Astrocyte (in vitro differentiated cells and primary cell): ENCODE measurements around the gene UGT1A6.

Experiments used
- EZH2 ChIP-seq: IDR thresholded peaks from 2 replicates; pipeline ENCODE4 v1.6.1; 2012; ENCODE audit warnings: mild to moderate bottlenecking, low read length, inconsistent platforms; ENCODE audit not compliant: insufficient read depth
- TF ChIP-seq, protein P1 (sequence below): IDR thresholded peaks from 2 replicates; pipeline ENCODE4 v1.5.1; 2011; ENCODE audit warnings: low read depth, mild to moderate bottlenecking, inconsistent platforms, low read length, moderate library complexity; ENCODE audit not compliant: insufficient read depth

DNA sequence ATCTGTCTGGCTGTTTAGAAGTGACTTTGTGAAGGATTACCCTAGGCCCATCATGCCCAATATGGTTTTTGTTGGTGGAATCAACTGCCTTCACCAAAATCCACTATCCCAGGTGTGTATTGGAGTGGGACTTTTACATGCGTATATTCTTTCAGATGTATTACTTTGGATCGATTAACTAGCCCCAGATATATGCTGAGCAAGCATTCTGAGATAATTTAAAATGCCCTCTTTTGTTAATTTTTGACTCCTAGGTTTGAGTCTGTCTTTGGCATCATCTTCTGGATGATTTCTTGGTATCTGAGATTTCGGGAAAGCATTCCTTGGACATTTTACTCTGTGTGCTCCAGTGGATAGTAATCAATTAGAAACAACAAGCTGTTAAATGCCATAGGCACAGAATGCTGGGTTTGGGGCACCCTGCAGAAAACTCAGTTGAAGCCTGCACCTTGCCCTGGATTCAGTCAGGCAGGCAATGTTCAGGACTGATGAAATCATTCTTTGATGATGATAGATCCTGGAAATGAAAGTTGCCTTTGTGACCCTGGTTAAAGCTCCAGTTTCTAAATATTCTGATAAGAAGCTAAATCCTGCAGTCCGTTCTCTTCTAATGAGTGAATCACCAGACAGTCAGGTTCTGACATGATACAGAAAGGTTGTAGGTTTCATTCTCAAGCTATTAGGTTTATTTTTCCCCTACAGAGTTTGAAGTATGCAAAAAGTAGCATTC lies 68.5 kb downstream of the UGT1A6 start:
- TF ChIP-seq EZH2 = no peak
- TF ChIP-seq, protein P1, sequence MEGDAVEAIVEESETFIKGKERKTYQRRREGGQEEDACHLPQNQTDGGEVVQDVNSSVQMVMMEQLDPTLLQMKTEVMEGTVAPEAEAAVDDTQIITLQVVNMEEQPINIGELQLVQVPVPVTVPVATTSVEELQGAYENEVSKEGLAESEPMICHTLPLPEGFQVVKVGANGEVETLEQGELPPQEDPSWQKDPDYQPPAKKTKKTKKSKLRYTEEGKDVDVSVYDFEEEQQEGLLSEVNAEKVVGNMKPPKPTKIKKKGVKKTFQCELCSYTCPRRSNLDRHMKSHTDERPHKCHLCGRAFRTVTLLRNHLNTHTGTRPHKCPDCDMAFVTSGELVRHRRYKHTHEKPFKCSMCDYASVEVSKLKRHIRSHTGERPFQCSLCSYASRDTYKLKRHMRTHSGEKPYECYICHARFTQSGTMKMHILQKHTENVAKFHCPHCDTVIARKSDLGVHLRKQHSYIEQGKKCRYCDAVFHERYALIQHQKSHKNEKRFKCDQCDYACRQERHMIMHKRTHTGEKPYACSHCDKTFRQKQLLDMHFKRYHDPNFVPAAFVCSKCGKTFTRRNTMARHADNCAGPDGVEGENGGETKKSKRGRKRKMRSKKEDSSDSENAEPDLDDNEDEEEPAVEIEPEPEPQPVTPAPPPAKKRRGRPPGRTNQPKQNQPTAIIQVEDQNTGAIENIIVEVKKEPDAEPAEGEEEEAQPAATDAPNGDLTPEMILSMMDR = no peak
